ENCODE data around the gene MAPKAP1. TPM values are rescaled to one million over a fixed set of nuclear protein-coding genes. Genes with fewer than 3 reads are reported as not detected.
"Not testable (repeated sequence)": the region's sequence is repeated elsewhere in the genome, so short reads cannot be mapped to it uniquely, and the experiment has no call there.

Gene MAPKAP1
- total RNA-seq, 1 donor from 2014 or later: 66.8 TPM

DNA sequence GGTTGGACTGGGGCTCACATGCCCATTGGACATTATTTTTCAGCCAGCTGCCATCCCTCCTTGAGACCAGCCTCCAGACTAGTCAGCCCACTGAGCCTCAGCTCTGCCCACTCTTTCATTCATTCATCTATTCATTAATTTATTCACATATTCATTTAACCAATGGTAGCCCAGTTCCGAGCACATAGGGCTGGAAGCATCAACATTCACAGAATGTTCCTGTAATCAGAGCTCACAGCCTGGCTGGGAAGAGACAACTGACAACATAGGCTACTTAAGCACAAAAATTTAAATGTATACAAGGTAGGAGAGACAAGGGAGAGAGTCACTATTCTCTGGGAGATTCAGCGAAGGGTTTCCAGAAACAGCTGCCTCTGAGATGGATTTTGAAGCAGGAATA lies 23.2 kb upstream of the MAPKAP1 start:
- no peak for DNase-seq

DNA sequence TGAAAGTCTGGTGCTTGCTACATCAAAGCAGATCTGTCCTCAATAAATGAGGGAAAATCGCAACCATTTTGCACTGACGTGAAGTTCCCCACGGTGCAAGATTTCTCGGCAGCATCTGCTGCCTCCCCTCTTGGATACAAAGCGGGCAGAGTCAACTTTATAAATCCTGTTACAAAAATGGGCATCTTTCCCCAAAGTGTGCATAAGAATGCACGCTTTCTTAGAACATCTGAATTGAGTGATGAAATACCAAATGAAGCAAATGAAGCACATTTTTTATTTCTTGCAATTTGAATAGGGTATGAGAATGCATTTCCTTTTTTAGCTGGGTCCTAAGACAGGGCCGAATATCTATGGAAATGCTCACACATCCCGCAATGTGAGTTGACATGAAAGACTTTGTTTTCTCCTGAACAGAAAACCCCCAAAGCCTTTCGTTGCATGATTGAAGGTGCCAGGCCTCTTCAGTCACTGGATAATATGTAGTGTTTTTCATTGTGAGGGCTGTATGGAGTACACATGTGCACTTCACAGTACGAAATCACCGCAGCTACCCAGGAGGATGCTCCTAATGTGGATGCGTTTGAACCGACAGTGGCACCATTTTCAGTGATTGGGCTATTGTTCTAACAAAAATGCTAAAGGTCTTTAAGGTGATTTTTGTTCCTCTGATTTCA lies 19.6 kb upstream of the MAPKAP1 start:
- no peak for DNase-seq

DNA sequence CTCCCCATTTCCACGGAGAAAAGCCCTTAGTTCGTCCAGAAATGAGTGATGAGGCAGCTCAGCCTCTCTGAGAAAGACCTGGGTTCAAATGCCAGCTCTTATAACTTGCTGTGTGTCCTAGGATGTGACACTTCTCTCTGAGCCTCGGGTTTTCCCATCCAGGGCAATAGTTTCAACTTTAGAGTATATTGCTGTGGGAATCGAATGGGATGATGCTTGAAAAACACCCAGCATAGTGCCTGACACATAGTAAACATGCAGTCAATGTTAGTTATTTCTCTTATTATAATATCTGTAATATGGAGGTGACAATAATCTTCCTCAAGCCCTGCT lies 430 bp upstream of the MAPKAP1 start:
- DNase-seq: no peak

DNA sequence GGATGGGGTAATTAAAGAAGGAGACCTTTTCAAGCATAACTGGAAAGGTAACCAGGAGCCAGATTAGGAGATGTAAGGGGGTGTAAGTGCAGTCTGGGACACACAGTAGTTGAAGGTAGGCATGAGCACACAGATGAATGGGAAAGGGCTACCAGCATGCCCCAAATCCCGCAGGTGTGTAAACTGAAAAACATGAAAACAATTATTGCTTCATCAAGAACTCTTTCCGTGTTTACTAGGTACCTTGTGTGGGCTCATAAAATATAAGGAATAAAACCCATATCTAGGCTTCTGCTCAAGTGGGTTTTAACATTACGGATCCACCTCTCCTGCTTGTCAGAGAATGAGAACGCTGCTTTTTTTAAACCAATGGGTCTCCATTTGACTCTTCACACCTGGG lies 1.1 kb downstream of the MAPKAP1 start:
- DNase-seq: no peak

DNA sequence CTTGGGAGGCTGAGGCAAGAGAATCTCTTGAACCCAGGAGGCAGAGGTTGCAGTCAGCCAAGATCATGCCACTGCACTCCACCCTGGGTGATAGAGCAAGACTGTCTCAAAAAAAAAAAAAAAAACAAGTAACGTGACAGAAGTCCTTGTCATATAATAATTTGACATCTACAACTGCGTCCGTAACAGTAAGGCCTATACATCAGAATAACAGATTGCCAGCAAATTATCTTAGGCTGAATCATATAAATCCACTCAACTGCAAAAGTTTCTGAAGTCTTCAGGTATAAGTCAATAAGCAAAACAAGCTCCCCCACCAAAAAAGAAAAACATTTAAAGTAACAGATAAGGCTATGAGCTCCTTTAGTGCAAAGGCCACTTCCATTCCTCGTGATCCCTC lies 3.3 kb downstream of the MAPKAP1 start:
- DNase-seq: no peak

DNA sequence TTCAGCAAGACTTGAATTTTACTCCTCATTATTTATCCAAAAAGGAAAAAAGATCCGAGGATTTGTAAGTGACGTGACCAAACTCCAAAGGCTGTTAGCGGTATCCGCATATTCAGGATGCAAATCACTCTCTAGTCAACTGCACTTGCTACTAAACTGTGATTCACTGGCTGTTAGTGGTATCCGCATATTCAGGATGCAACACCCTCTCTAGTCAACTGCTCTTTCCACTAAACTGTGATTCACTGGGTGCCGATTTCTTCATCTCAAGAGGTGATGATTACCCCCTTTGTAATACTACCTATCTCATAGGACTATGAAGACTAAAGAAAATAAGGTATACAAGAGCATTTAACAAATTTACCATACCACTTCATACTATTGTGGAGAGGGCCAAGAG lies 5.7 kb downstream of the MAPKAP1 start:
- DNase-seq: no peak

DNA sequence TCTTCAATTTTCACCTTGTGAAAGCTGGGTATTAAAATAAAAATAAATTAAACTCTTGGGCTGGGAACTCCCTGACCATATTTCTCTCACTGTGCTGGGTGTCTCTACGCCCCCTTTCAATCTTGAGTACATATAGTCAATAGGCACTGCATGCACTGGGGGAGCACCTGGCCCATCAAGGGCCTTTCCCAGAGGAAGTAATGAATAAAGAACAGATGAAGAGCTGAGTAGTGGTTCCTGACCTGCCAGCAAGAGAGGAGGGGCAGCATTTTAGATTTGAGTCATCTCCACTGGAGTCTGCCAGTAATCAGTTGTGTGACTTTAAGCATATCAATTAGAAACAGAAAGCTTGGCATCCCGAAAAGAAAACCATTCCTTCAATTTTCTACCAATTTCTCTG lies 6.2 kb downstream of the MAPKAP1 start:
- no peak for DNase-seq

DNA sequence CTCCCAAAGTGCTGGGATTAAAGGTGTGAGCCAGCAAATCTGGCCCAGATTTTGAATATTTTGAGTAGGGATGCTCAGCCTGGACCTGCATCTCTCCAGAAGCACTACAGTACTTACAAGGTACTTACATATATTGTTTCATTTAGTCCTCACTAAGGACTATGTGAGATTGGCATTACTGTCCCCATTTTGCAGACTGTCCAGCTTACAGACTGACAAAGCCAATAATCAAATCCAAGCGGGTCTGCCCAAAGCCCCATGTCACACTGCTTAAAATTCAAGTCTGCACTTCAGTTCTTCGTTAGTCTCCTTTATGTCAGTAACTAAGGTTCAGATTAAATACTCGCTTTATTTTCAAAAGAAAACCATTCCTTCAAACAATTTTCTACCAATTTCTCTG lies 7.1 kb downstream of the MAPKAP1 start:
- DNase-seq: no peak

DNA sequence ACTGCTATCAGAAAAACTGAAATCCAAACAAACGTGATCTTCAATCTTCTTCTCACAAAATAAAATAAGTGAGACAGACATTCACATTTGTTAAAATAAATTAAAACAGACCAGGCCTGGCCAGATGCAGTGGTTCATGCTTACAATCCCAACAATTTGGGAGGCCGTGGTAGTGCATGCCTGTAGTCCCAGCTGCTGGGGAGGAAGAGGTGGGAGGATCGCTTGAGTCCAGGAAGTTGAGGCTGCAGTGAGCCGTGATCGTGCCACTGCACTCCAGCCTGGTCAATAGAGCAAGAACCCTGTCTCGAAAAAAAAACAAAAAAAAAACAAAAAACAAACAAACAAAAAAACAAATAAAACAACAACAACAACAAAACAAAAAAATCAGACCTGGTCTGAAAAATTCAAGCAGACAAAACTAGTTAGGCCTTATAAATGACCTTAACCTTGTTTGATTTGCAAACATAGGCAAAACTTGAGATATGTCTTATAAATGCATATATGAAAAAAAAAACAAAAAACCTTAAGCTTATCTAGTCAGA lies 10.8 kb downstream of the MAPKAP1 start:
- DNase-seq: no peak

DNA sequence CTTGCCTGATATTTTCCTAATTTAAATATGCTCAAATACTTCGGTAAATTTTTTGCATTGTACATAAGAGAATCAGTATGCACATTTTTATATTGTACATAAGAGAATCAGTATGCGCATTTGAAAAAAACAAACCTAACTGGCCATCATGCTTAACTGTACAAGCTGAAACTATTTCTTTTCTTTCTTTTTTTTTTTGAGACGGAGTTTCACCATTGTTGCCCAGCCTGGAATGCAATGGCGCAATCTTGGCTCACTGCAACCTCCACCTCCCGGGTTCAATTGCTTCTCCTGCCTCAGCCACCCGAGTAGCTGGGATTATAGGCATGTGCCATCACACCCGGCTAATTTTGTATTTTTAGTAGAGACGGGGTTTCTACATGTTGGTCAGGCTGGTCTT lies 11.5 kb downstream of the MAPKAP1 start:
- not testable (repeated sequence) for DNase-seq

DNA sequence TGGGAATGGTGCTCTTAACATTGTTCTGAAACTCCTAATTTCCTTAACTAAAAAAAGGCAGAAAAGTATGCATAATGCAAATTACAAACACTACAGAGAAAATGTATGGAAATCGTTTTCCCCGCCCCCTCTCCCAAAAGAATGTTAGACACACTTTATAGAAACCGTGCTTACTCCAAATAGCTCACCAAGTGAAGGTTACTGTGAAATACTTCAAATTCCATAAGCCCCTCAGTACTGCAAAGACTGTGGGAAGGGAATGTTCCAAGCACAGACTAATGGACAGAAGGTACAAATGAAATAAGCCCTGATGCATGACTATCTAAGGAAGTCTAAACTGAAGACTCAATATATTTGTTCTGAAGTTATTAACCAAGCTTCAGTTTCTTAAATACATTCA lies 12.5 kb downstream of the MAPKAP1 start:
- DNase-seq: no peak

DNA sequence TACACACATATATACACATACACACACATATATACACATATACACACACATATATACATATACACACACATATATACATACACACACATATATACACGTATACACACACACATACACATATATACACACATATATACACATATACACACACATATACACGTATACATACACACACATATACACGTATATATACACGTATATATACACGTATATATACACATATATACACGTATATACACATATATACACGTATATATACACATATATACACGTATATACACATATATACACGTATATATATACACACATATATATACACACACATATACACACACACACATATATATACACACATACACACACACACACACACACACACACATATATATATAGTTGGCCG lies 13.5 kb downstream of the MAPKAP1 start:
- not testable (repeated sequence) for DNase-seq

DNA sequence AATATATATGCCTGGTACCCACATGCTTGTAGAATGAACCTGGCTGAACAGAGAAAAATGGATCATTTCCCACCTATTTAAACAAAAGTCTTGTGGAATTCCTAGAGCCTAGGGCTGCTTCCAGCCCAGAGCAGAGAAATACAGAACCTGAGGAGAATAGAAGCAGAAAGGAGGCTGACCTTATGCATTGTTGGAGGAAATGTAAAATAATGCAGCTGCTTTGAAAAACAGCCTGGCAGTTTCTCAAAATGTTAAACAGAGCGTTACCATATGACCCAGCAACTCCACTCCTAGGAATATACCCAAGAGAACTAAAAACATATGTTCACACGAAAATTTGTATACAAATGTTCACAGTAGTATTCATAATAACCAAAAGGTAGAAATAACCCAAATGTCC lies 15.1 kb downstream of the MAPKAP1 start:
- peak; percentile 63 for DNase-seq

DNA sequence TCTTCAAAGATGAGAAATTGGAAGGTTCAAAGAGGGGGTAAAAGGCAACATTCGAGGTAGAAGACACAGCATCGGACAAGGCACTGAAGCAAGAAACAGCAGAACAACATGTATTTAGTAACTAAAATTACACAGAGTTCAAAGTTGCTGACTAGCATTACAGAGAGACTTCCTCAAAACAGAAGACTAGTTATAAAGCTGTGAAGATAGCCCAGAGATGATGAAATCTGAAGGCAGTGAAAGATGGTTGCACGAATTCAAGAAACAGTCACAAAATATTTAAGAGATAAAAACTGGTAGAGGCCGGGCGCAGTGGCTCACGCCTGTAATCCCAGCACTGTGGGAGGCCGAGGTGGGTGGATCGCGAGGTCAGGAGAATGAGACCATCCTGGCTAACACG lies 16.3 kb downstream of the MAPKAP1 start:
- DNase-seq: no peak

DNA sequence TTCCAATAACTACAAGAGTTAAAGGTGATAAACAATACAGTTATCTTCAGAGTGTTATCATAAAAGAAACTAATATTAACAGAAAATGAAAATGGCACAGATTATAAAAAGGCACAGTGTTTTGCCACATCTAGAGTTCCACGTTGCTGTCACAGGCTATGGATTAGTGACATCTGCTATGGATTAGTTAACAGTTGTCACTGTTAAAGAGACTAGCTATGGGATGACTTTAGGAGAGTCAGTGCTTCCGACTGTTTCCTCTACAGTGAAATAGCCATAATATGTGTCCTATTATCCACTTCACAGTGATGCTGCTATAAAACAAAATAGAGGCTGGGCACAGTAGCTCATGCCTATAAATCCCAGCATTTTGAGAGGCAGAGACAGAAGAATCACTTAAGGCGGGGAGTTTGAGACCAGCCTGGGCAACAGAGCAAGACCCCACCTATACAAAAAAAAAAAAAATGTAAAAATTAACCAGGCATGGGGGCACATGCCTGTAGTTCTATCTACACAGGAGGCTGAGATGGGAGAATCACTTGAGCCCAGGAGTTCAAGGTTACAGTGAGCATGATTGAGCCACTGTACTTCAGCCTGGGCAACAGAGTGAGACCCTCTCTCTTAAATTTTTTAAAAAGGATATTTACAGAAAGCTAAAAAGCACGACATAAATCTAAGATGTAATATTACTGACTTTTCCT lies 19.7 kb downstream of the MAPKAP1 start:
- DNase-seq: peak; percentile 53

DNA sequence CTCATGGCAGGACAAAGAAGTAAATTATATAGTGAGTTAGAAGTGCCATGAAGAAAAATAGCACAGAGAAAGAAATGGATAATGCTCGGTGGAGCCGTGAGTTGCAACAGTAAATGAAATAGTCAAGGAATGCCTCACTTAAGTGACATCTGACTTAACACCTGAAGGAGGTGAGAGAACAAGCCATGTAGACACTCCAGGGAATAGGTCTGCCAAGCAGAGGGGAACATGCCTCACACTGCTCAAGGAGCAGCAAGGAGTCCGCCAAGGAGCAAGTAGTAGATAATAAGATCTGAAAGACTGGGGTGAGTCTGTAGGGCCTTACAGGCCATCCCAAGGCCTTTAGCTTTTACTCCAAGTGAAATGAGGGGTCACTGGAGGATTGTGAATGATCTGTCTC lies 21.8 kb downstream of the MAPKAP1 start:
- no peak for DNase-seq

DNA sequence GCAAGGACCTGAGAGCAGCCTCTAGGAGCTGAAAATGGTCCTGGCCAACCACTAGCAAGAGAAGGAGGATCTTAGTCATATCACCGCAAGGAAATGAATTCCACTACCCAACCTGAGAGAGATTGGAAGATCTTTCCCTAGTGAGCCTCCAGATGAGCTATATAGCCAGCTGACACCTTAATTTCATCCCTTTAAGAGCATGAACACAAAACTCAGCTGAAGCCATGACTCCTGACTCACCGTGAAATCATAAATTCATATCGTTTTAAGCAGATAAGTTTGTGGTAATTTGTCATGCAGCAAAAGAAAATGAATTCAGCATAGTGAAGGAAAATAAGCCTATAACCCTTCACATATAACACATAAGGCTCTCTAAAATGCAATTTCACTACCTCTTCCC lies 23.5 kb downstream of the MAPKAP1 start:
- no peak for DNase-seq

DNA sequence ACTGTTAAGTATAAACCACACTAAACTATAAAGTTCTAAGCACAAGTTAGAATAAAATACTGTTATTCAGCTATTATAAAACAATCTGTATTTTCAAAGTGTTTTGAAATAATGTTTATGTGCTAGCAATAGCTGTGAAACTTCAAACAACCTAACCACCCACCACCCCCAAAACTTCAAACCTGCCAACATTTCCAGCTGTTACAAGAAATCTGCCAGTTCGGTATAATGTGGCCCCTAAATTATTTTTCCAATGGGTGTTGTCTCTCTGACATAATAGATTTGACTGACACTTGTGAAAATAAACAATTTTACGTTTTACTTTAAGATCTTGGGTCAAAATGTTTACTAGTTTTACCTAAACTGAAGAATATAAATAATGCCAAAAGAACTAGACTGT lies 24.7 kb downstream of the MAPKAP1 start:
- DNase-seq: no peak

DNA sequence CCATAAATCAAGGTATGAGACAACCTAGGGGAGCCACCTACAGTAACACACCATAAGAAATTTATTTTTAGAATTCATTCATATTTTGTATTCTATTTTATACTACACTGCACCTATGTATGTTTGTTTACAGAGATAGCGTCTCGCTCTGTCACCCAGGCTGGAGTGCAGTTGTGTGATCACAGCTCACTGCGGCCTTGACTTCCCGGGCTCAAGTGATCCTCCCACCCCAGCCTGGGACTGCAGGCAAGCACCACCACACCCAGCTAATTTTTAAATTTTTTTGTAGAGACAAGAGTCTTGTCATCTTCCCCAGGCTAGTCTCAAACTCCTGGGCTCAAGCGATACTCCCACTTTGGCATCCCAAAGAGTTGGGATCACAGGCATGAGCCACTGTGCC lies 25.4 kb downstream of the MAPKAP1 start:
- no peak for DNase-seq

DNA sequence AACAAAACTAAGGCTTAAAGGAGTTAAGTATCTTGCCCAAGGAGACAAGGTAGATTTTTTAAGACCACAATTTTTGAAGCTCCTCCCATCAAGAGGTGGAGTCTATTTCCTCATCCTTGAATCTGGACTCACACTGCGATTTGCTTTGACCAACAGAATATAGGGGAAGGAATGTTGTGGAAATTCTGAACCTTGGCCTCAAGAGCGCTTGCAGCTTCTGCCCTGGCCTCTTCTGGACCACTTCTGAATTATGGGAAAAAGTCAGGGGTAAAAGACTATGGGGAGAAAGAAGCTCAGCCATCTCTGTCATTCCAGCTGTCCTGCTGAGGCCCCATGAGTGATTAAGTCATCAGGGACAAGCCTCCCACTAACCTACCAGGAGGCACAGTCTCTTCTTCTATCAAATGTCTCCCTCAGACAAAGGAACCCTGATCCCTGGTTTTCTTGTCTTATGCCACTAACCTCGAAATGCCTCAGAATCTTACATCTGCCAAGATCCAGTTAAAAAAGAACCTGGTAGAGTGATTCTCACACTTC lies 25.9 kb downstream of the MAPKAP1 start:
- DNase-seq: no peak

DNA sequence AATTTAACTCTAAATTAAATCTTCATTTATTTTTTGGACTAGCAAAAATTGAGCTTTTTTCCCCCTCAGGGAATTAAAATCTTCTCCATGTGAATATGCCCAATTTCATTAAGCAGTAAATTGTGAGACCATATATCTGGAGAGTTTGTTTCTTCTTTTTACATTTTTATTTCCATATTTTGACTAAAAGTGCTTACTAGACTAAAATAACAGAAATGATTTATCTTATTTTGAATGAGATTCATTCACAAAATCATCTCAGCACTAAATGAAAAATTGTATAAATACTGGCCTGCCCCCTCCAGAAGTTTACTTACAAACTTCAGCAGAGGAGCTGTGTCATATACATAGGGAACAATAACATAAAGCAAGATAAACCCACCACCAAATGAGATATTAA lies 26.6 kb downstream of the MAPKAP1 start:
- DNase-seq: no peak

DNA sequence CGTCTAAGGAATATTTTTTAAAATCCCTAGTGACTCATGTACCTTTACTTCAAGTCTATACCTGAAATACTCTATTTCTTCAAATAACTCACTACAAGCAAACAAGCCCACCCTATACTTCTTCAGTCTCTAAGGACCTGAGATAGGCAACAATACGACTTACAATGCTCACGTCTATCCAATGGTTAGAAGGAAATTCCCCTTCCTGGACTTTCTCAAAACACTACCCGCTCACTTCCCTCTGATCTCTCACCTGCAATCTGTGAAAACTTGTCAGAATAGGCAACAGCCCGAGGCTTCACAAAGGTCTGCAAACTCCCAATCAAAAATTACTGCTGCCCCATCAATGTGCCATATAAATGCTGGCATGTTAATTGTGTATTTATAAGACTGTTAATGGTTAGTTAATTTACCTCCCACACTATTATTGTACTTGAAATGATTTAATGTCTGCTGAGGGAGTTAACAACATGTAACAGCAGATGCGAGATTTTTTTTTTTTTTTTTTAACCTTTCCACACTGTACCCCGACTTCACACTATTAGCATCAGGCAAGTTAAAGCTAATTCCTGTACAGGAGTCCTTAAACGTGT lies 27.3 kb downstream of the MAPKAP1 start:
- no peak for DNase-seq

All from tongue (tissue), 2 donors.